Fibroblast of skin of abdomen (primary cell): ENCODE data around the gene RASL12.

Experiments
- DNase-seq: peaks from one replicate; pipeline ENCODE4 v3.0.0-alpha.2; 2013

RASL12 gene

GRCh38 chr15:65055201-65055870, 12.5 kb downstream of the RASL12 start:
- no peak for DNase-seq

- DNase-seq: peak; percentile 58
Observed at GRCh38 chr15:65054333-65055200, 13.2 kb downstream of the RASL12 start.

GRCh38 chr15:65052956-65053355, 14.8 kb downstream of the RASL12 start:
- no peak for DNase-seq

- no peak for DNase-seq
Observed at GRCh38 chr15:65051266-65051665, 16.5 kb downstream of the RASL12 start.

GRCh38 chr15:65050270-65050669, 17.5 kb downstream of the RASL12 start:
- DNase-seq: no peak

- DNase-seq: peak; percentile 94
Observed at GRCh38 chr15:65049418-65049840, 18.4 kb downstream of the RASL12 start.

- DNase-seq: no peak
Observed at GRCh38 chr15:65048241-65048640, 19.6 kb downstream of the RASL12 start.

GRCh38 chr15:65044724-65045481, 22.9 kb downstream of the RASL12 start, which contains the start of gene SLC51B:
SLC51B (plus strand) TSS chr15:65045387; CDS start chr15:65050005, 4,618 bp downstream.
- DNase-seq: no peak

- DNase-seq: peak; percentile 20
Observed at GRCh38 chr15:65044218-65044617, 23.6 kb downstream of the RASL12 start.

GRCh38 chr15:65042776-65043327, 24.9 kb downstream of the RASL12 start:
- DNase-seq: no peak

- no peak for DNase-seq
Observed at GRCh38 chr15:65041787-65042186, 26.0 kb downstream of the RASL12 start.

- no peak for DNase-seq
Observed at GRCh38 chr15:65040461-65040860, 27.3 kb downstream of the RASL12 start.

GRCh38 chr15:65038836-65039235, 29.0 kb downstream of the RASL12 start:
- DNase-seq: no peak

- DNase-seq: no peak
Observed at GRCh38 chr15:65038428-65038827, 29.4 kb downstream of the RASL12 start.

GRCh38 chr15:65037309-65037708, 30.5 kb downstream of the RASL12 start:
- no peak for DNase-seq

GRCh38 chr15:65034719-65035118, 33.1 kb downstream of the RASL12 start:
- no peak for DNase-seq

GRCh38 chr15:65033659-65034269, 34.0 kb downstream of the RASL12 start:
- DNase-seq: peak; percentile 48

- DNase-seq: peak; percentile 49
Observed at GRCh38 chr15:65032801-65033537, 34.8 kb downstream of the RASL12 start.

- DNase-seq: no peak
Observed at GRCh38 chr15:65029736-65030208, 38.0 kb downstream of the RASL12 start.

GRCh38 chr15:65028921-65029735, 38.7 kb downstream of the RASL12 start, which contains the start of gene MTFMT:
MTFMT (minus strand) TSS chr15:65029639; CDS start chr15:65029613, 26 bp downstream.
- DNase-seq: peak; percentile 80
